Left lung (tissue), 10 donors: ENCODE measurements around the gene GABRG3. TPM values are rescaled to one million over a fixed set of nuclear protein-coding genes. Genes with fewer than 3 reads are reported as not detected.
"Not testable (repeated sequence)": the region's sequence is repeated elsewhere in the genome, so short reads cannot be mapped to it uniquely, and the experiment has no call there.

Experiments used
- ATAC-seq: fragments of 200-7000 bp; cut with Tn5 transposase; one replicate; pipeline ENCODE4 v1.9.1; 2020; ENCODE audit warnings: moderate library complexity
- DNase-seq, 4 donors: peaks; one replicate each; pipeline ENCODE4 v3.0.0-alpha.2; 2013 to 2020
- H3K27ac ChIP-seq, 2 donors: fragments of 200-600 bp; sonication (generic) in 1 of 2; one replicate each; pipeline versions ENCODE4 v1.5.0 to v1.8.0; 2020 to 2021
- H3K27me3 ChIP-seq, 2 donors: fragments of 200-600 bp; sonication (generic) in 1 of 2; one replicate each; pipeline versions ENCODE4 v1.5.0 to v1.8.0; 2020 to 2021
- H3K36me3 ChIP-seq, 2 donors: fragments of 200-600 bp; sonication (generic) in 1 of 2; one replicate each; pipeline versions ENCODE4 v1.5.0 to v1.8.0; 2020 to 2021
- H3K4me1 ChIP-seq, 2 donors: fragments of 200-600 bp; one replicate each; pipeline ENCODE4 v1.8.0; 2021
- H3K4me3 ChIP-seq, 2 donors: fragments of 200-600 bp; sonication (generic) in 1 of 2; one replicate each; pipeline versions ENCODE4 v1.5.0 to v1.8.0; 2020 to 2021; ENCODE audit warnings: mild to moderate bottlenecking in 1 of 2
- H3K9me3 ChIP-seq, 2 donors: fragments of 200-600 bp; sonication (generic) in 1 of 2; one replicate each; pipeline versions ENCODE4 v1.5.0 to v1.8.0; 2020 to 2021
- CTCF ChIP-seq, 2 donors: fragments of 200-600 bp; sonication (generic) in 1 of 2; IDR thresholded peaks; one replicate each; pipeline versions ENCODE4 v1.5.0 to v1.8.0; 2021; ENCODE audit warnings: antibody characterized with exemption in 2 of 2
- intact Hi-C, 2 donors: fragments of 100-400 bp; cut with DNase I; formaldehyde crosslinking; loops; one replicate each; pipeline versions ENCODE4 v1.11.2 to v1.14.2; 2022
- polyA plus RNA-seq, 6 donors: library from polyadenylated mRNA; unstranded; fragments of 120-200 nt; gene quantifications; one replicate each; pipeline ENCODE4 v1.2.1, GENCODE V29; 2013; ENCODE audit not compliant: insufficient read length in 6 of 6
- total RNA-seq, 2 donors: library from RNA; stranded (reverse); fragmentation: NEBNext Ultra II Directional; extraction: Animal tissue kit (Norgen Biotek cat#: 25700); gene quantifications; one replicate each; pipeline ENCODE4 v1.2.1, GENCODE V29; 2021
- donor health status: DM: no; HTN: yes; CAD: no.
- donor health status: DM: no; HTN: no; CAD: no.

Gene GABRG3
- total and polyA plus RNA-seq, 8 donors, result 0.23 to 13.8 (median 10.3) TPM; not detected in 1

DNA sequence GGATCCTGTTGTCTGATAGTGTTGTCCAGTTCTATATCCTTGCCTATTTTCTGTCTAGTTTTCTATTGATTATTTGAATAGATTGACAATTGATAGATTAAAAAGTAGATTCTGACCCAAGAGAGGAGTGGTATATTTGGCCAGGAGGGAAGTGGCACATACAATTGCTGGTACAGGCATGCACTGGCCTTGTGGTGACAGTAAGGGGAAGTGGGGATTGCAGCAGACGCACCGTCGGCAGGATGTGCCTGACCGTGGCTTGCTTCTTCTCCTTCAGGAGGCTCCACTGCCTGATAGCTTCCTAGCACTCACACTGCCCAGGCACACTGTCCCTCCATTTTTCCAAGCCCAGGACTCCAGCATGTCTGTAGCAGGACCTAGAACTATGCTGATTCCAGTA is 10.5 kb downstream of the GABRG3 start:
- H3K27ac ChIP-seq, result no peak overlapping the region
- intact Hi-C loops, result no loop called here
- H3K4me3 ChIP-seq, result no peak overlapping the region
- H3K9me3 ChIP-seq, result no peaks in the 10 kb centered on the region
- H3K36me3 ChIP-seq, result no peaks in the 10 kb centered on the region
- H3K27me3 ChIP-seq, result no peaks in the 10 kb centered on the region
- no peak for DNase-seq
- TF ChIP-seq CTCF (IDR thresholded peaks at IDR 0.05), result no peak
- H3K4me1 ChIP-seq, result no peaks in the 10 kb centered on the region
- ATAC-seq, result no peak

DNA sequence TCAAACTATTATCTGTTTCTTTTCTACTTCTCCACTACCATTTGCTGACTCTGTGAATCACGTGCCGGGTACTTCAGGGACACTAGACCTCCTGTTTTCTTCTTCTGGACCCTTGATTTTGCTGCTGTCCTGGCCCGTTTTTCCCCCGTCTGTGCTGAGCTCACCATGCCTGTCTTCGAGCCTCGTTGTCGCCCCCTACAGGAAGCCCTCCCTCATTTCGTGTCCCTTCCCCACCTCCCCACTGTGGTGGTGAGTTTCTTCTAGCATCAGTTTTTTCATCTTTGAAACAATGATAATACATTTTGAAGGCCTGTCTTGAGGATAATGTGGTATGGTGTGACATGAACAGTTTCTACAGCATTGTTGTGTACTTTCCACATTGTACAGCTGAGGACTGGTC is 12.8 kb downstream of the GABRG3 start:
- Histone ChIP-seq H3K27ac (no peak overlapping the region), H3K4me1 (no peaks in the 10 kb centered on the region), H3K27me3 (no peaks in the 10 kb centered on the region), H3K4me3 (no peak overlapping the region), H3K36me3 (no peaks in the 10 kb centered on the region), H3K9me3 (no peaks in the 10 kb centered on the region)
- intact Hi-C loops, result no loop called here
- DNase-seq, result no peak
- no peak for ATAC-seq
- TF ChIP-seq CTCF (IDR thresholded peaks at IDR 0.05), result no peak

- Histone ChIP-seq H3K27me3 (no peaks in the 10 kb centered on the region), H3K9me3 (no peaks in the 10 kb centered on the region), H3K4me3 (no peak overlapping the region), H3K27ac (no peak overlapping the region), H3K36me3 (no peaks in the 10 kb centered on the region), H3K4me1 (no peaks in the 10 kb centered on the region)
- DNase-seq (peak in 1 of 4 donors; percentile 51), ATAC-seq (no peak)
- intact Hi-C loops, result no loop called here
- no peak for TF ChIP-seq CTCF (IDR thresholded peaks at IDR 0.05)
Measured at GRCh38 chr15:26985050-26985449, 14.1 kb downstream of the GABRG3 start.

GRCh38 chr15:26996250-26996649 is 25.3 kb downstream of the GABRG3 start:
- no peak overlapping the region for H3K4me3 ChIP-seq
- DNase-seq, result no peak
- H3K36me3 ChIP-seq, result no peaks in the 10 kb centered on the region

GRCh38 chr15:27003003-27003402 is 32.0 kb downstream of the GABRG3 start:
- H3K27me3 ChIP-seq, H3K4me1 ChIP-seq, intact Hi-C loops, ATAC-seq, H3K27ac ChIP-seq, H3K4me3 ChIP-seq, H3K36me3 ChIP-seq, DNase-seq: not testable (repeated sequence)
- H3K9me3 ChIP-seq, result peaks cover 0 to 14% of the 10 kb centered on the region in 2 donors

More at GRCh38 chr15:26996250-26996649, 25.3 kb downstream of the GABRG3 start:
- intact Hi-C loops, result no loop called here
- TF ChIP-seq CTCF (IDR thresholded peaks at IDR 0.05), result no peak
- H3K4me1 ChIP-seq, result no peaks in the 10 kb centered on the region
- ATAC-seq, result no peak
- no peaks in the 10 kb centered on the region for H3K27me3 ChIP-seq
- peaks cover 0 to 33% of the 10 kb centered on the region in 2 donors for H3K9me3 ChIP-seq
- H3K27ac ChIP-seq, result no peak overlapping the region

- H3K9me3 ChIP-seq, H3K27ac ChIP-seq, H3K4me1 ChIP-seq, H3K27me3 ChIP-seq, H3K36me3 ChIP-seq, intact Hi-C loops, H3K4me3 ChIP-seq, DNase-seq, ATAC-seq: not testable (repeated sequence)
Measured at GRCh38 chr15:27004226-27004625, 33.2 kb downstream of the GABRG3 start.
